ENCODE measurements around the gene PUSL1. TPM values are rescaled to one million over a fixed set of nuclear protein-coding genes. Genes with fewer than 3 reads are reported as not detected.

Gene PUSL1
- total and polyA plus RNA-seq, 2 experiments from 2014 or later, result 41.5 to 55.8 TPM

GRCh38 chr1:1295154-1295923 is 13.1 kb upstream of the PUSL1 start:
- peaks cover 4% of the 10 kb centered on the region; the same call in 1 of the 3 replicates for H3K4me1 Mint-ChIP-seq
- no peak for TF ChIP-seq EZH2phosphoT487 (IDR thresholded peaks at IDR 0.05; ENCODE audit: unreplicated experiment)
- no peak for TF ChIP-seq CTCF (conservative IDR thresholded peaks at IDR 0.05; ENCODE audit: low read depth in 2 of 2)
- no peak for TF ChIP-seq NANOG (IDR thresholded peaks at IDR 0.05; ENCODE audit: borderline replicate concordance)
- no peak for TF ChIP-seq CREB1 (CRISPR knock-in tag; IDR thresholded peaks at IDR 0.05; ENCODE audit: low read depth)
- no peak for TF ChIP-seq ZNF331 (CRISPR knock-in tag; IDR thresholded peaks at IDR 0.05; ENCODE audit: low read depth)
- no peak for TF ChIP-seq POLR2AphosphoS5 (IDR thresholded peaks at IDR 0.05; ENCODE audit: low read depth)
- TF ChIP-seq STAT1 (IDR thresholded peaks at IDR 0.05; ENCODE audit: unreplicated experiment), result no peak
- TF ChIP-seq ETS1 (IDR thresholded peaks at IDR 0.05), result no peak
- TF ChIP-seq ZNF114 (CRISPR knock-in tag; IDR thresholded peaks at IDR 0.05), result no peak
- no peak for TF ChIP-seq JUNB (IDR thresholded peaks at IDR 0.05; ENCODE audit: unreplicated experiment)
- no peak for TF ChIP-seq REST (IDR thresholded peaks at IDR 0.05; ENCODE audit: unreplicated experiment)
- TF ChIP-seq EZH2 (IDR thresholded peaks at IDR 0.05; ENCODE audit: low read depth, unreplicated experiment), result no peak
- no peak for TF ChIP-seq ZNF462 (CRISPR knock-in tag; IDR thresholded peaks at IDR 0.05)
- Histone ChIP-seq H3K27me3 (ENCODE audit: insufficient read depth) (no peaks in the 10 kb centered on the region), H3K4me1 (ENCODE audit: insufficient read depth) (no peaks in the 10 kb centered on the region), H3K9me2 (ENCODE audit: insufficient read depth) (no peaks in the 10 kb centered on the region), H2AFZ (no peak overlapping the region), H3K79me2 (replicated peaks; ENCODE audit: insufficient read depth) (no peaks in the 10 kb centered on the region), H3K4me2 (no peak overlapping the region), H3K4me3 (no peak overlapping the region), H3K27ac (ENCODE audit: low read depth) (no peak overlapping the region), H3F3A (replicated peaks; ENCODE audit: low read depth) (0 out of 2 replicates have a peak, but pooled peaks cover 9% of the 10 kb centered on the region), H3K36me3 (ENCODE audit: insufficient read depth) (no peaks in the 10 kb centered on the region), H4K20me1 (replicated peaks; ENCODE audit: insufficient read depth) (no peaks in the 10 kb centered on the region)
- H3K36me3 Mint-ChIP-seq (ENCODE audit: low read depth), result no peaks in the 10 kb centered on the region
- no peak overlapping the region for H3K27ac Mint-ChIP-seq
- H3K27me3 Mint-ChIP-seq (ENCODE audit: insufficient read depth, low read depth, poor library complexity), result peaks cover 6% of the 10 kb centered on the region
- no peaks in the 10 kb centered on the region for H3K9me3 Mint-ChIP-seq
- no peak for DNase-seq (ENCODE audit: low spot score)
- no peak for ATAC-seq
- H3K4me3 Mint-ChIP-seq, result no peak overlapping the region

All from GM23338 (cell line).